Kidney tubule cell (primary cell): ENCODE results near the gene YTHDC1.
"Not testable (repeated sequence)": the region's sequence is repeated elsewhere in the genome, so short reads cannot be mapped to it uniquely, and the experiment has no call there.

Experiments used
- DNase-seq: peaks from one replicate; pipeline ENCODE4 v3.0.0-alpha.2; 2018; ENCODE audit warnings: low spot score

YTHDC1 gene

GRCh38 chr4:68349649-68350360 lies at the start of gene YTHDC1:
Gene YTHDC1 (minus strand): TSS chr4:68350090. CDS start chr4:68349753, 337 bp downstream.
- DNase-seq = peak; percentile 96

- peak; percentile 6 for DNase-seq
These were observed 49.4 kb upstream of the YTHDC1 start for GRCh38 chr4:68399306-68399705.

- DNase-seq = no peak
These were observed 46.9 kb upstream of the YTHDC1 start for GRCh38 chr4:68396756-68397155.

- DNase-seq = no peak
These were observed 41.5 kb upstream of the YTHDC1 start for GRCh38 chr4:68391436-68391835.

- DNase-seq = no peak
These were observed 40.5 kb upstream of the YTHDC1 start for GRCh38 chr4:68390205-68390935.

- not testable (repeated sequence) for DNase-seq
These were observed 39.6 kb upstream of the YTHDC1 start for GRCh38 chr4:68389386-68389913.

- no peak for DNase-seq
These were observed 38.5 kb upstream of the YTHDC1 start for GRCh38 chr4:68388347-68388865.

GRCh38 chr4:68385267-68385666 lies 35.4 kb upstream of the YTHDC1 start:
- no peak for DNase-seq

- DNase-seq = no peak
These were observed 33.2 kb upstream of the YTHDC1 start for GRCh38 chr4:68383115-68383514.

GRCh38 chr4:68378226-68378625 lies 28.3 kb upstream of the YTHDC1 start:
- no peak for DNase-seq

GRCh38 chr4:68375667-68376559 lies 26.0 kb upstream of the YTHDC1 start:
- DNase-seq = peak; percentile 82

- peak; percentile 79 for DNase-seq
These were observed 23.6 kb upstream of the YTHDC1 start for GRCh38 chr4:68373513-68373912.

GRCh38 chr4:68372588-68372987 lies 22.7 kb upstream of the YTHDC1 start:
- DNase-seq = no peak

GRCh38 chr4:68369142-68369805 lies 19.4 kb upstream of the YTHDC1 start:
- peak; percentile 99 for DNase-seq

GRCh38 chr4:68368691-68369131 lies 18.8 kb upstream of the YTHDC1 start:
- peak; percentile 90 for DNase-seq

GRCh38 chr4:68367835-68368234 lies 17.9 kb upstream of the YTHDC1 start:
- peak; percentile 43 for DNase-seq

GRCh38 chr4:68366600-68366999 lies 16.7 kb upstream of the YTHDC1 start:
- peak; percentile 38 for DNase-seq

- no peak for DNase-seq
These were observed 15.2 kb upstream of the YTHDC1 start for GRCh38 chr4:68365068-68365467.

GRCh38 chr4:68361146-68361589 lies 11.3 kb upstream of the YTHDC1 start:
- DNase-seq = peak; percentile 89

GRCh38 chr4:68360231-68360968 lies 10.5 kb upstream of the YTHDC1 start:
- peak; percentile 80 for DNase-seq
